H9 (cell line): ENCODE measurements around the gene EHHADH. TPM values are rescaled to one million over a fixed set of nuclear protein-coding genes. Genes with fewer than 3 reads are reported as not detected.

Source experiments
- DNase-seq: peaks from one replicate; pipeline ENCODE4 v3.0.0-alpha.2; 2017
- H2AFZ ChIP-seq: one replicate; pipeline ENCODE4 v1.6.1; 2013; ENCODE audit warnings: mild to moderate bottlenecking, low read length, control low read depth, moderate library complexity
- H2AK5ac ChIP-seq: 2 replicates; pipeline ENCODE4 v1.6.1; 2013; ENCODE audit warnings: low read length, control low read depth, mixed read lengths; ENCODE audit not compliant: insufficient read length
- H2BK120ac ChIP-seq: one replicate; pipeline ENCODE4 v1.6.1; 2013; ENCODE audit warnings: low read depth, mild to moderate bottlenecking, low read length, control low read depth, inconsistent platforms; ENCODE audit not compliant: poor library complexity, severe bottlenecking
- H2BK12ac ChIP-seq: 2 replicates; pipeline ENCODE4 v1.6.1; 2013; ENCODE audit warnings: low read length, control low read depth, mixed read lengths, low read depth; ENCODE audit not compliant: insufficient read length
- H2BK15ac ChIP-seq: 2 replicates; pipeline ENCODE4 v1.6.1; 2013; ENCODE audit warnings: low read depth, low read length, control low read depth
- H2BK20ac ChIP-seq: one replicate; pipeline ENCODE4 v1.6.1; 2013; ENCODE audit warnings: low read depth, mild to moderate bottlenecking, low read length, control low read depth, inconsistent platforms; ENCODE audit not compliant: poor library complexity, severe bottlenecking
- H2BK5ac ChIP-seq: 2 replicates; pipeline ENCODE4 v1.6.1; 2013; ENCODE audit warnings: low read length, control low read depth, mixed read lengths; ENCODE audit not compliant: insufficient read length
- H3K14ac ChIP-seq: 2 replicates; pipeline ENCODE4 v1.6.1; 2013; ENCODE audit warnings: low read length, control low read depth; ENCODE audit not compliant: insufficient read depth
- H3K18ac ChIP-seq: 2 replicates; pipeline ENCODE4 v1.6.1; 2013; ENCODE audit warnings: low read depth, mild to moderate bottlenecking, mixed read lengths, low read length, control low read depth; ENCODE audit not compliant: insufficient read length
- H3K23ac ChIP-seq: 2 replicates; pipeline ENCODE4 v1.6.1; 2013; ENCODE audit warnings: low read length, control low read depth, mixed read lengths, low read depth; ENCODE audit not compliant: insufficient read length
- H3K23me2 ChIP-seq: 2 replicates; pipeline ENCODE4 v1.6.1; 2013; ENCODE audit warnings: low read depth, mild to moderate bottlenecking, mixed read lengths, low read length, control low read depth; ENCODE audit not compliant: insufficient read length, poor library complexity, severe bottlenecking
- H3K27ac ChIP-seq: 2 replicates; pipeline ENCODE4 v1.5.1; 2013; ENCODE audit warnings: low read length, control low read depth, mixed read lengths, low read depth; ENCODE audit not compliant: insufficient read length
- H3K27me3 ChIP-seq: 2 replicates; pipeline ENCODE4 v1.6.1; 2013; ENCODE audit warnings: low read length, control low read depth, inconsistent platforms; ENCODE audit not compliant: insufficient read depth
- H3K4ac ChIP-seq: 2 replicates; pipeline ENCODE4 v1.6.1; 2013; ENCODE audit warnings: low read depth, mild to moderate bottlenecking, control low read depth, inconsistent platforms, low read length, moderate library complexity
- H3K4me1 ChIP-seq: 2 replicates; pipeline ENCODE4 v1.6.1; 2013; ENCODE audit warnings: low read length, control low read depth, inconsistent platforms; ENCODE audit not compliant: insufficient read depth
- H3K4me2 ChIP-seq: 2 replicates; pipeline ENCODE4 v1.6.1; 2013; ENCODE audit warnings: low read length, control low read depth, mixed read lengths; ENCODE audit not compliant: insufficient read length, insufficient read depth
- H3K56ac ChIP-seq: 2 replicates; pipeline ENCODE4 v1.6.1; 2013; ENCODE audit warnings: low read depth, mild to moderate bottlenecking, mixed read lengths, low read length, control low read depth; ENCODE audit not compliant: insufficient read length
- H3K79me1 ChIP-seq: 2 replicates; pipeline ENCODE4 v1.6.1; 2013; ENCODE audit warnings: low read depth, mild to moderate bottlenecking, moderate library complexity, low read length, control low read depth, inconsistent platforms; ENCODE audit not compliant: insufficient read depth, poor library complexity, severe bottlenecking
- H3K79me2 ChIP-seq: 2 replicates; pipeline ENCODE4 v1.6.1; 2013; ENCODE audit warnings: low read length, control low read depth, inconsistent platforms; ENCODE audit not compliant: insufficient read depth
- H3K9ac ChIP-seq: 2 replicates; pipeline ENCODE4 v1.6.1; 2013; ENCODE audit warnings: low read length, control low read depth, mixed read lengths; ENCODE audit not compliant: insufficient read length; ENCODE audit errors: extremely low read depth
- H3K9me3 ChIP-seq: one replicate; pipeline ENCODE4 v1.6.1; 2013; ENCODE audit warnings: low read depth, low read length, inconsistent platforms; ENCODE audit not compliant: control insufficient read depth
- H3T11ph ChIP-seq: one replicate; pipeline ENCODE4 v1.6.1; 2013; ENCODE audit warnings: mild to moderate bottlenecking, low read length, control low read depth, inconsistent platforms
- H4K20me1 ChIP-seq: one replicate; pipeline ENCODE4 v1.6.1; 2013; ENCODE audit not compliant: control insufficient read depth, insufficient read length, insufficient read depth
- H4K5ac ChIP-seq: 2 replicates; pipeline ENCODE4 v1.6.1; 2013; ENCODE audit warnings: low read depth, mild to moderate bottlenecking, mixed read lengths, low read length, control low read depth; ENCODE audit not compliant: insufficient read length
- H4K8ac ChIP-seq: replicated peaks from 2 replicates; pipeline ENCODE4 v1.6.1; 2013; ENCODE audit warnings: low read length, control low read depth, mixed read lengths, low read depth; ENCODE audit not compliant: insufficient read length
- H4K91ac ChIP-seq: 2 replicates; pipeline ENCODE4 v1.6.1; 2013; ENCODE audit warnings: low read depth, mild to moderate bottlenecking, moderate library complexity, mixed read lengths, low read length, control low read depth; ENCODE audit not compliant: insufficient read length
- H3K27ac Mint-ChIP-seq, 3 experiments: 2 replicates in 2 of 3; 3 replicates in 1 of 3; pipeline ENCODE4 v1.8.0; 2020 to 2021; ENCODE audit warnings: mixed read lengths in 3 of 3, mild to moderate bottlenecking in 1 of 3, moderate library complexity in 1 of 3
- H3K27me3 Mint-ChIP-seq: 2 replicates; pipeline ENCODE4 v1.8.0; 2021; ENCODE audit warnings: low read depth, mild to moderate bottlenecking, moderate library complexity, mixed read lengths
- H3K36me3 Mint-ChIP-seq, 3 experiments: 2 replicates in 2 of 3; 3 replicates in 1 of 3; pipeline ENCODE4 v1.8.0; 2020 to 2021; ENCODE audit warnings: low read depth in 3 of 3, mixed read lengths in 3 of 3; ENCODE audit not compliant: insufficient read depth in 1 of 3
- H3K4me1 Mint-ChIP-seq, 2 experiments: 2 replicates each; pipeline ENCODE4 v1.8.0; 2020; ENCODE audit warnings: mixed read lengths in 2 of 2
- H3K4me3 Mint-ChIP-seq, 2 experiments: 2 replicates in 1 of 2; 3 replicates in 1 of 2; pipeline ENCODE4 v1.8.0; 2020 to 2021; ENCODE audit warnings: mild to moderate bottlenecking in 2 of 2, mixed read lengths in 2 of 2, moderate library complexity in 1 of 2
- H3K9me3 Mint-ChIP-seq, 2 experiments: 2 replicates in 1 of 2; 3 replicates in 1 of 2; pipeline ENCODE4 v1.8.0; 2020; ENCODE audit warnings: mild to moderate bottlenecking in 2 of 2, mixed read lengths in 2 of 2, moderate library complexity in 1 of 2
- WGBS: extraction: QIAGEN DNeasy Blood & Tissue Kit; methylation state at CpG from one replicate; pipeline ENCODE4 v1.1.7; 2013; ENCODE audit warnings: missing lambda C conversion rate, low lambda C conversion rate, mixed read lengths; ENCODE audit not compliant: insufficient read length; ENCODE audit errors: extremely low coverage; 5-methylcytosine and 5-hydroxymethylcytosine counted together
- total RNA-seq: library from RNA; stranded (reverse); gene quantifications from 2 replicates; pipeline ENCODE4 v1.2.1, GENCODE V29; 2021
- TF ChIP-seq, protein P1 (sequence below): fragments of 200-600 bp; sonication (generic); conservative IDR thresholded peaks from 3 replicates; pipeline ENCODE4 v1.8.0; 2021; ENCODE audit warnings: antibody characterized with exemption, mild to moderate bottlenecking

Gene EHHADH
- total RNA-seq, 1 experiment from 2014 or later: 2.1 TPM

DNA sequence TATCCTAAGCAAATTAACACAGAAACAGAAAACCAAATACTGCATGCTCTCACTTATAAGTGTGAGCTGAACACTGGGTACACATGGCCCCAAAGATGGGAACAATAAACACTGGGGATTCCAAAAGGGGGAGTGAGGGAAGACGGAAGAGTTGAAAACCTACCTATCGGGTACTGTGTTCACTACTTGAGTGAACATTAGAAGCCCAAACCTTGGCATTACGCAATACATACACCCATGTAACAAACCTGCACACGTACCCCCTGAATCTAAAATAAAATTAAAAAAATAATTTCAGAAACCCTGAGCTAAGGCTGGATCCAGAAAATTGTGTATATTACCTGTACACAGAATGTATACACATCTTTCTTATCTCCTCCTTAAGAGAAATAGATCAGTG is 58.2 kb downstream of the EHHADH start:
- Histone ChIP-seq H3K27ac (no peak overlapping the region), H3K9me3 (no peaks in the 10 kb centered on the region), H2BK20ac (no peak overlapping the region), H3K9ac (no peak overlapping the region), H3K23ac (no peak overlapping the region), H4K8ac (no peak overlapping the region), H2AK5ac (no peak overlapping the region), H4K5ac (no peak overlapping the region), H2BK5ac (no peak overlapping the region), H3K23me2 (no peaks in the 10 kb centered on the region), H2BK15ac (no peak overlapping the region), H3K4ac (no peak overlapping the region), H2AFZ (no peak overlapping the region), H2BK120ac (no peak overlapping the region), H3K4me2 (no peak overlapping the region), H2BK12ac (no peak overlapping the region), H3K27me3 (no peaks in the 10 kb centered on the region), H3K4me1 (no peaks in the 10 kb centered on the region), H3K18ac (no peak overlapping the region), H3K79me1 (no peaks in the 10 kb centered on the region), H4K20me1 (no peaks in the 10 kb centered on the region), H3T11ph (no peak overlapping the region), H3K79me2 (no peaks in the 10 kb centered on the region), H3K14ac (no peak overlapping the region), H3K56ac (no peak overlapping the region), H4K91ac (no peak overlapping the region)
- no peaks in the 10 kb centered on the region for H3K36me3 Mint-ChIP-seq
- H3K4me1 Mint-ChIP-seq: no peaks in the 10 kb centered on the region
- TF ChIP-seq, protein P1, sequence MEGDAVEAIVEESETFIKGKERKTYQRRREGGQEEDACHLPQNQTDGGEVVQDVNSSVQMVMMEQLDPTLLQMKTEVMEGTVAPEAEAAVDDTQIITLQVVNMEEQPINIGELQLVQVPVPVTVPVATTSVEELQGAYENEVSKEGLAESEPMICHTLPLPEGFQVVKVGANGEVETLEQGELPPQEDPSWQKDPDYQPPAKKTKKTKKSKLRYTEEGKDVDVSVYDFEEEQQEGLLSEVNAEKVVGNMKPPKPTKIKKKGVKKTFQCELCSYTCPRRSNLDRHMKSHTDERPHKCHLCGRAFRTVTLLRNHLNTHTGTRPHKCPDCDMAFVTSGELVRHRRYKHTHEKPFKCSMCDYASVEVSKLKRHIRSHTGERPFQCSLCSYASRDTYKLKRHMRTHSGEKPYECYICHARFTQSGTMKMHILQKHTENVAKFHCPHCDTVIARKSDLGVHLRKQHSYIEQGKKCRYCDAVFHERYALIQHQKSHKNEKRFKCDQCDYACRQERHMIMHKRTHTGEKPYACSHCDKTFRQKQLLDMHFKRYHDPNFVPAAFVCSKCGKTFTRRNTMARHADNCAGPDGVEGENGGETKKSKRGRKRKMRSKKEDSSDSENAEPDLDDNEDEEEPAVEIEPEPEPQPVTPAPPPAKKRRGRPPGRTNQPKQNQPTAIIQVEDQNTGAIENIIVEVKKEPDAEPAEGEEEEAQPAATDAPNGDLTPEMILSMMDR: no peak
- no peak overlapping the region for H3K27ac Mint-ChIP-seq
- no peak for DNase-seq
- no CpG with 5 or more reads among the region's 4 CpGs for WGBS
- peaks cover 2% of the 10 kb centered on the region; the same call in 1 of the 2 replicates for H3K27me3 Mint-ChIP-seq
- peaks cover 5 to 6% of the 10 kb centered on the region in 2 experiments; a peak in 3 of 5 replicates for H3K9me3 Mint-ChIP-seq
- H3K4me3 Mint-ChIP-seq: no peak overlapping the region
